ENCODE measurements around the gene CPNE6.
"Not testable (repeated sequence)": the region's sequence is repeated elsewhere in the genome, so short reads cannot be mapped to it uniquely, and the experiment has no call there.

GRCh38 chr14:24024939-24025418 lies 46.4 kb upstream of the CPNE6 start:
- TF ChIP-seq HDAC2 (IDR thresholded peaks at IDR 0.05; ENCODE audit: borderline replicate concordance in 1 of 2, low read depth in 2 of 2, low read length in 2 of 2); CTCF (IDR thresholded peaks at IDR 0.05; ENCODE audit: control extremely low read depth in 1 of 3, insufficient read depth in 1 of 3, low read depth in 1 of 3, low read length in 3 of 3); POLR2AphosphoS5 (IDR thresholded peaks at IDR 0.05; ENCODE audit: low read depth, low read length); GABPA (IDR thresholded peaks at IDR 0.05; ENCODE audit: borderline replicate concordance, insufficient read depth, low read length); SRF (IDR thresholded peaks at IDR 0.05; ENCODE audit: low read depth, low read length); RBBP5 (IDR thresholded peaks at IDR 0.05; ENCODE audit: borderline replicate concordance, low read depth, low read length); EZH2 (IDR thresholded peaks at IDR 0.05; ENCODE audit: low read depth, low read length, severe bottlenecking); CREB1 (IDR thresholded peaks at IDR 0.05); EP300 (IDR thresholded peaks at IDR 0.05; ENCODE audit: borderline replicate concordance in 1 of 2, low read depth in 2 of 2, low read length in 2 of 2); SP1 (IDR thresholded peaks at IDR 0.05; ENCODE audit: low read depth, low read length); JUND (IDR thresholded peaks at IDR 0.05; ENCODE audit: low read length); POLR2A (IDR thresholded peaks at IDR 0.05; ENCODE audit: control extremely low read depth in 1 of 2, low read depth in 2 of 2, low read length in 2 of 2); HDAC6 (IDR thresholded peaks at IDR 0.05; ENCODE audit: low read depth, low read length): not testable (repeated sequence)

All from H1 (cell line).